ENCODE measurements around the gene MLH3. TPM values are rescaled to one million over a fixed set of nuclear protein-coding genes. Genes with fewer than 3 reads are reported as not detected.

MLH3 gene
- polyA plus RNA-seq, 1 of the 3 experiments (the other 2 are of a cell fraction): 3.8 TPM

DNA sequence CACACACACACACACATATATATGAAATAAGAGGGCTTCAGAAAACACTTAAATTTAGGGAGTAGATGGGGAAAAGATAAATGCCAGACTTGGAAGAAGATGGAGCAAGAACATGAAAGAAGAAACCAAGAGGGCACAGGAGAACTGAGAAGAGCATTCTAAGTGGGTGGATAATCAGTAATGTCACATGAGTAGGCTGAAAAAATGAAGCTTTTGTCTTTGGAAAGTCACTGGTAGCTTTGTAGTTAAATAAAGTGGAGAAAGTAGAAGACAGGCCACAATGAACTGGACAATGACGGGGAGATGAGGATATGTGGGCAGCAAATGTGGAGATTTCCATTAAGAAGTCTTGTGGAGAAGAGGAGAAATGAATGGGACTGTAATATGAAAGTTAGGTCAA, 15.9 kb upstream of the MLH3 start:
- H3K4me1 ChIP-seq (ENCODE audit: control insufficient read depth in 1 of 2, insufficient read depth in 2 of 2, low read depth in 1 of 2, low read length in 1 of 2): peaks cover 0 to 16% of the 10 kb centered on the region in 2 experiments; a peak in 1 of 4 replicates
- peaks cover 32% of the 10 kb centered on the region for H3K79me2 ChIP-seq (ENCODE audit: insufficient read depth)
- peak overlapping the region in 1 of 2 experiments; percentile 4; a peak in 1 of 4 replicates for H3K27ac ChIP-seq (ENCODE audit: low read depth in 2 of 2, low read length in 1 of 2)
- H3K27me3 ChIP-seq (ENCODE audit: insufficient read depth): no peaks in the 10 kb centered on the region
- H3K9ac ChIP-seq: no peak overlapping the region
- ChIA-PET CTCF (interaction anchor here (0.7 to 1.7 kb wide), 2 partner anchors 9 to 569 kb away, joined by 3 to 4 read pairs; no protein-coding TSS in a partner anchor), POLR2A (no interaction called here)
- peaks cover 11% of the 10 kb centered on the region for H3F3A ChIP-seq (replicated peaks; ENCODE audit: insufficient read depth)
- H3K9me2 ChIP-seq: no peaks in the 10 kb centered on the region
- no peaks in the 10 kb centered on the region for H3K36me3 ChIP-seq (replicated peaks in 1 of 2; ENCODE audit: control insufficient read depth in 1 of 2, insufficient read depth in 2 of 2, low read length in 1 of 2)
- DNase-seq: no peak
- 95% methylated on average over 1 of the region's 1 CpG for WGBS (ENCODE audit: low lambda C conversion rate)
- no peaks in the 10 kb centered on the region for H4K20me1 ChIP-seq (ENCODE audit: insufficient read depth)
- TF ChIP-seq FOSL2 (IDR thresholded peaks at IDR 0.05; ENCODE audit: borderline replicate concordance, low read depth) (no peak), FOXJ3 (CRISPR knock-in tag; IDR thresholded peaks at IDR 0.05) (no peak), YY1 (IDR thresholded peaks at IDR 0.05; ENCODE audit: low read depth) (no peak), EZH2phosphoT487 (IDR thresholded peaks at IDR 0.05; ENCODE audit: borderline replicate concordance, low read depth) (no peak), TEAD4 (IDR thresholded peaks at IDR 0.05; ENCODE audit: borderline replicate concordance, insufficient read depth) (no peak)
- TF ChIP-seq, protein P1, sequence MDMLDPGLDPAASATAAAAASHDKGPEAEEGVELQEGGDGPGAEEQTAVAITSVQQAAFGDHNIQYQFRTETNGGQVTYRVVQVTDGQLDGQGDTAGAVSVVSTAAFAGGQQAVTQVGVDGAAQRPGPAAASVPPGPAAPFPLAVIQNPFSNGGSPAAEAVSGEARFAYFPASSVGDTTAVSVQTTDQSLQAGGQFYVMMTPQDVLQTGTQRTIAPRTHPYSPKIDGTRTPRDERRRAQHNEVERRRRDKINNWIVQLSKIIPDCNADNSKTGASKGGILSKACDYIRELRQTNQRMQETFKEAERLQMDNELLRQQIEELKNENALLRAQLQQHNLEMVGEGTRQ (IDR thresholded peaks at IDR 0.05; ENCODE audit: borderline replicate concordance, low read depth, low read length): no peak
- TF ChIP-seq, protein P2, sequence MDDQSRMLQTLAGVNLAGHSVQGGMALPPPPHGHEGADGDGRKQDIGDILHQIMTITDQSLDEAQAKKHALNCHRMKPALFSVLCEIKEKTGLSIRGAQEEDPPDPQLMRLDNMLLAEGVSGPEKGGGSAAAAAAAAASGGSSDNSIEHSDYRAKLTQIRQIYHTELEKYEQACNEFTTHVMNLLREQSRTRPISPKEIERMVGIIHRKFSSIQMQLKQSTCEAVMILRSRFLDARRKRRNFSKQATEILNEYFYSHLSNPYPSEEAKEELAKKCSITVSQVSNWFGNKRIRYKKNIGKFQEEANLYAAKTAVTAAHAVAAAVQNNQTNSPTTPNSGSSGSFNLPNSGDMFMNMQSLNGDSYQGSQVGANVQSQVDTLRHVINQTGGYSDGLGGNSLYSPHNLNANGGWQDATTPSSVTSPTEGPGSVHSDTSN (IDR thresholded peaks at IDR 0.05): no peak
- TF ChIP-seq, protein P3, sequence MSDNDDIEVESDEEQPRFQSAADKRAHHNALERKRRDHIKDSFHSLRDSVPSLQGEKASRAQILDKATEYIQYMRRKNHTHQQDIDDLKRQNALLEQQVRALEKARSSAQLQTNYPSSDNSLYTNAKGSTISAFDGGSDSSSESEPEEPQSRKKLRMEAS (IDR thresholded peaks at IDR 0.05; ENCODE audit: low read depth): no peak
- TF ChIP-seq, protein P4, sequence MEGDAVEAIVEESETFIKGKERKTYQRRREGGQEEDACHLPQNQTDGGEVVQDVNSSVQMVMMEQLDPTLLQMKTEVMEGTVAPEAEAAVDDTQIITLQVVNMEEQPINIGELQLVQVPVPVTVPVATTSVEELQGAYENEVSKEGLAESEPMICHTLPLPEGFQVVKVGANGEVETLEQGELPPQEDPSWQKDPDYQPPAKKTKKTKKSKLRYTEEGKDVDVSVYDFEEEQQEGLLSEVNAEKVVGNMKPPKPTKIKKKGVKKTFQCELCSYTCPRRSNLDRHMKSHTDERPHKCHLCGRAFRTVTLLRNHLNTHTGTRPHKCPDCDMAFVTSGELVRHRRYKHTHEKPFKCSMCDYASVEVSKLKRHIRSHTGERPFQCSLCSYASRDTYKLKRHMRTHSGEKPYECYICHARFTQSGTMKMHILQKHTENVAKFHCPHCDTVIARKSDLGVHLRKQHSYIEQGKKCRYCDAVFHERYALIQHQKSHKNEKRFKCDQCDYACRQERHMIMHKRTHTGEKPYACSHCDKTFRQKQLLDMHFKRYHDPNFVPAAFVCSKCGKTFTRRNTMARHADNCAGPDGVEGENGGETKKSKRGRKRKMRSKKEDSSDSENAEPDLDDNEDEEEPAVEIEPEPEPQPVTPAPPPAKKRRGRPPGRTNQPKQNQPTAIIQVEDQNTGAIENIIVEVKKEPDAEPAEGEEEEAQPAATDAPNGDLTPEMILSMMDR (IDR thresholded peaks at IDR 0.05): no peak
- H2AFZ ChIP-seq (ENCODE audit: low read depth): no peak overlapping the region
- 0 out of 2 replicates have a peak overlapping the region, but pooled peaks have one; percentile 84 for H3K4me2 ChIP-seq
- H3K9me3 ChIP-seq: no peaks in the 10 kb centered on the region
- H3K4me3 ChIP-seq (ENCODE audit: low read depth in 2 of 2, low read length in 1 of 2): no peak overlapping the region

DNA sequence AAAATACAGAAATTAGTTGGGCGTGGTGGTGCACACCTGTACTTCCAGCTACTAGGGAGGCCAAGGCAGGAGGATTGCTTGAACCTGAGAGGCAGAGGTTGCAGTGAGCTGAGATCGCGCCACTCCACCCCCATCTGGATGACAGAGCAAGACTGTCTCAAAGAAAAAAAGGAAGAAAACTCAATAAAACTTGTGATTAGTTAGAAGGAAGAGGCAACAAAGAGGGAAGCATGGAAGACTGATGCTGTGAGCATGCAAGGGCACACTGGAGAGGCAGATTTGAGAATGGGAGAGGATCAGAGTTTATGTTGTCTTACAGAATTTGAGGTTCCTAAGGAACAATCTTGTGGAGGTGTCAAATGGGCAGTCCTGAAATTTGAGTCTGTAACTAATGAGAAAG, 15.4 kb upstream of the MLH3 start:
- WGBS (ENCODE audit: low lambda C conversion rate): 95% methylated on average over 3 of the region's 3 CpGs
- Histone ChIP-seq H3K27ac (ENCODE audit: low read depth in 2 of 2, low read length in 1 of 2) (no peak overlapping the region), H3K9me3 (no peaks in the 10 kb centered on the region), H4K20me1 (ENCODE audit: insufficient read depth) (no peaks in the 10 kb centered on the region), H3K4me1 (ENCODE audit: control insufficient read depth in 1 of 2, insufficient read depth in 2 of 2, low read depth in 1 of 2, low read length in 1 of 2) (peaks cover 0 to 16% of the 10 kb centered on the region in 2 experiments; a peak in 1 of 4 replicates), H3F3A (replicated peaks; ENCODE audit: insufficient read depth) (peaks cover 11% of the 10 kb centered on the region), H3K79me2 (ENCODE audit: insufficient read depth) (peaks cover 37% of the 10 kb centered on the region), H3K4me2 (no peak overlapping the region), H3K36me3 (replicated peaks in 1 of 2; ENCODE audit: control insufficient read depth in 1 of 2, insufficient read depth in 2 of 2, low read length in 1 of 2) (no peaks in the 10 kb centered on the region), H3K27me3 (ENCODE audit: insufficient read depth) (no peaks in the 10 kb centered on the region), H3K4me3 (ENCODE audit: low read depth in 2 of 2, low read length in 1 of 2) (no peak overlapping the region), H2AFZ (ENCODE audit: low read depth) (no peak overlapping the region), H3K9ac (no peak overlapping the region), H3K9me2 (no peaks in the 10 kb centered on the region)
- POLR2A ChIA-PET: no interaction called here
- DNase-seq: no peak
- TF ChIP-seq TCF12 (IDR thresholded peaks at IDR 0.05) (no peak), TAF1 (IDR thresholded peaks at IDR 0.05; ENCODE audit: borderline replicate concordance, low read depth, low read length) (no peak), NRF1 (IDR thresholded peaks at IDR 0.05; ENCODE audit: low read depth, low read length) (no peak), FOXJ3 (CRISPR knock-in tag; IDR thresholded peaks at IDR 0.05) (no peak), SMC3 (IDR thresholded peaks at IDR 0.05; ENCODE audit: low read depth, low read length) (no peak), EZH2phosphoT487 (IDR thresholded peaks at IDR 0.05; ENCODE audit: borderline replicate concordance, low read depth) (no peak), CHD2 (IDR thresholded peaks at IDR 0.05; ENCODE audit: low read length, partially characterized antibody) (no peak)
- TF ChIP-seq, protein P1 (IDR thresholded peaks at IDR 0.05; ENCODE audit: borderline replicate concordance, low read depth, low read length): no peak
- CTCF ChIA-PET: interaction anchor here (0.7 to 1.2 kb wide), 2 partner anchors 12 to 569 kb away, joined by 3 to 4 read pairs; no protein-coding TSS in a partner anchor

All from SK-N-SH (cell line).